ENCODE measurements around the gene PDE4D. TPM values are rescaled to one million over a fixed set of nuclear protein-coding genes. Genes with fewer than 3 reads are reported as not detected.
A peak's percentile ranks its signal among the peaks of the same experiment; 100 is the strongest.

Gene PDE4D
- total and polyA plus RNA-seq, 4 donors = 12.8 to 167 (median 44.5) TPM

- Histone ChIP-seq H3K9me3 (ENCODE audit: control insufficient read depth in 4 of 4, insufficient read depth in 3 of 4, low read length in 3 of 4) (no peaks in the 10 kb centered on the region), H3K36me3 (ENCODE audit: control insufficient read depth in 4 of 4, insufficient read depth in 4 of 4, low read length in 4 of 4) (no peaks in the 10 kb centered on the region), H3K9ac (ENCODE audit: insufficient read depth in 1 of 2, low read length in 2 of 2) (no peak overlapping the region), H3K4me1 (ENCODE audit: control insufficient read depth in 5 of 5, insufficient read depth in 5 of 5, low read length in 5 of 5) (peaks cover 0 to 42% (median 26%) of the 10 kb centered on the region in 5 donors), H3K27me3 (ENCODE audit: control insufficient read depth in 3 of 3, insufficient read depth in 3 of 3, low read length in 2 of 3) (no peaks in the 10 kb centered on the region), H3K27ac (ENCODE audit: low read depth in 1 of 2, low read length in 1 of 2) (no peak overlapping the region), H3K4me3 (no peak overlapping the region)
- WGBS, 2 donors = 86 to 95% methylated on average over 2 of the region's 2 CpGs
- no peak for TF ChIP-seq CTCF (IDR thresholded peaks at IDR 0.05; ENCODE audit: control extremely low read depth, extremely low read depth)
- ATAC-seq (ENCODE audit: insufficient read depth, low FRiP score) (no peak), DNase-seq (no peak)
These were observed 568.5 kb downstream of the PDE4D start for GRCh38 chr5:59325070-59325469.

GRCh38 chr5:59322894-59323293, 570.6 kb downstream of the PDE4D start:
- no peak for TF ChIP-seq CTCF (IDR thresholded peaks at IDR 0.05; ENCODE audit: control extremely low read depth, extremely low read depth)
- DNase-seq (no peak), ATAC-seq (ENCODE audit: insufficient read depth, low FRiP score) (no peak)
- Histone ChIP-seq H3K27me3 (ENCODE audit: control insufficient read depth in 3 of 3, insufficient read depth in 3 of 3, low read length in 2 of 3) (no peaks in the 10 kb centered on the region), H3K9ac (ENCODE audit: insufficient read depth in 1 of 2, low read length in 2 of 2) (no peak overlapping the region), H3K4me3 (no peak overlapping the region), H3K36me3 (ENCODE audit: control insufficient read depth in 4 of 4, insufficient read depth in 4 of 4, low read length in 4 of 4) (no peaks in the 10 kb centered on the region), H3K9me3 (ENCODE audit: control insufficient read depth in 4 of 4, insufficient read depth in 3 of 4, low read length in 3 of 4) (no peaks in the 10 kb centered on the region), H3K27ac (ENCODE audit: low read depth in 1 of 2, low read length in 1 of 2) (no peak overlapping the region), H3K4me1 (ENCODE audit: control insufficient read depth in 5 of 5, insufficient read depth in 5 of 5, low read length in 5 of 5) (peaks cover 0 to 35% (median 24%) of the 10 kb centered on the region in 5 donors)
- 90 to 98% methylated on average over 2 of the region's 2 CpGs for WGBS, 2 donors

- DNase-seq = peak in 1 of 3 donors; percentile 34
- TF ChIP-seq CTCF (IDR thresholded peaks at IDR 0.05; ENCODE audit: control extremely low read depth, extremely low read depth) = no peak
These were observed 571.5 kb downstream of the PDE4D start for GRCh38 chr5:59322058-59322457.

GRCh38 chr5:59321642-59322041, 571.9 kb downstream of the PDE4D start:
- 90 to 93% methylated on average over 3 of the region's 3 CpGs for WGBS, 2 donors
- DNase-seq (peak in 1 of 3 donors; percentile 19), ATAC-seq (ENCODE audit: insufficient read depth, low FRiP score) (no peak)
- H3K9ac ChIP-seq (ENCODE audit: insufficient read depth in 1 of 2, low read length in 2 of 2) = no peak overlapping the region
- peaks cover 0 to 36% (median 35%) of the 10 kb centered on the region in 5 donors for H3K4me1 ChIP-seq (ENCODE audit: control insufficient read depth in 5 of 5, insufficient read depth in 5 of 5, low read length in 5 of 5)
- no peak for TF ChIP-seq CTCF (IDR thresholded peaks at IDR 0.05; ENCODE audit: control extremely low read depth, extremely low read depth)
- no peak overlapping the region for H3K4me3 ChIP-seq
- no peak overlapping the region for H3K27ac ChIP-seq (ENCODE audit: low read depth in 1 of 2, low read length in 1 of 2)
- no peaks in the 10 kb centered on the region for H3K9me3 ChIP-seq (ENCODE audit: control insufficient read depth in 4 of 4, insufficient read depth in 3 of 4, low read length in 3 of 4)
- no peaks in the 10 kb centered on the region for H3K36me3 ChIP-seq (ENCODE audit: control insufficient read depth in 4 of 4, insufficient read depth in 4 of 4, low read length in 4 of 4)
- H3K27me3 ChIP-seq (ENCODE audit: control insufficient read depth in 3 of 3, insufficient read depth in 3 of 3, low read length in 2 of 3) = no peaks in the 10 kb centered on the region

More at GRCh38 chr5:59322058-59322457, 571.5 kb downstream of the PDE4D start:
- no peaks in the 10 kb centered on the region for H3K27me3 ChIP-seq (ENCODE audit: control insufficient read depth in 3 of 3, insufficient read depth in 3 of 3, low read length in 2 of 3)
- H3K9ac ChIP-seq (ENCODE audit: insufficient read depth in 1 of 2, low read length in 2 of 2) = no peak overlapping the region
- no peak for ATAC-seq (ENCODE audit: insufficient read depth, low FRiP score)
- H3K9me3 ChIP-seq (ENCODE audit: control insufficient read depth in 4 of 4, insufficient read depth in 3 of 4, low read length in 3 of 4) = no peaks in the 10 kb centered on the region
- H3K4me1 ChIP-seq (ENCODE audit: control insufficient read depth in 5 of 5, insufficient read depth in 5 of 5, low read length in 5 of 5) = peaks cover 0 to 35% (median 31%) of the 10 kb centered on the region in 5 donors
- no peak overlapping the region for H3K27ac ChIP-seq (ENCODE audit: low read depth in 1 of 2, low read length in 1 of 2)
- no peaks in the 10 kb centered on the region for H3K36me3 ChIP-seq (ENCODE audit: control insufficient read depth in 4 of 4, insufficient read depth in 4 of 4, low read length in 4 of 4)
- no peak overlapping the region for H3K4me3 ChIP-seq

All from lung (tissue), 12 donors.